GM19463 (cell line): ENCODE measurements around the gene CST6.

ENCODE experiments used
- ATAC-seq: cut with Tn5 transposase; IDR thresholded peaks from one replicate; pipeline ENCODE4 v1.9.1; 2021; ENCODE audit warnings: mild to moderate bottlenecking, moderate library complexity; ENCODE audit not compliant: unreplicated experiment

CST6 gene

GRCh38 chr11:66044757-66045156, 32.9 kb downstream of the CST6 start:
- peak; percentile 17 for ATAC-seq

GRCh38 chr11:66045177-66045639, 33.4 kb downstream of the CST6 start:
- peak; percentile 67 for ATAC-seq

GRCh38 chr11:66046901-66047300, 35.1 kb downstream of the CST6 start:
- ATAC-seq, result no peak

- ATAC-seq, result no peak
Measured at GRCh38 chr11:66047541-66048365, 35.9 kb downstream of the CST6 start.

GRCh38 chr11:66048547-66049323, 36.9 kb downstream of the CST6 start, which contains the start of gene GAL3ST3:
Gene GAL3ST3 (minus strand): TSS chr11:66049161. CDS start chr11:66045415, 3,746 bp downstream.
- no peak for ATAC-seq

- ATAC-seq, result no peak
Measured at GRCh38 chr11:66050581-66051231, 38.9 kb downstream of the CST6 start.

GRCh38 chr11:66051371-66051765, 39.6 kb downstream of the CST6 start:
- no peak for ATAC-seq

GRCh38 chr11:66051766-66052663, 40.2 kb downstream of the CST6 start, which contains the start of gene SF3B2:
Gene SF3B2 (plus strand): TSS chr11:66052364. CDS start chr11:66052385, 21 bp downstream.
- peak; percentile 92 for ATAC-seq

GRCh38 chr11:66052664-66052982, 40.8 kb downstream of the CST6 start:
- no peak for ATAC-seq

- no peak for ATAC-seq
Measured at GRCh38 chr11:66055021-66055420, 43.2 kb downstream of the CST6 start.

GRCh38 chr11:66056501-66056900, 44.7 kb downstream of the CST6 start:
- no peak for ATAC-seq

- ATAC-seq, result no peak
Measured at GRCh38 chr11:66059966-66060680, 48.3 kb downstream of the CST6 start.

GRCh38 chr11:66061268-66061667, 49.5 kb downstream of the CST6 start:
- no peak for ATAC-seq

- ATAC-seq, result no peak
Measured at GRCh38 chr11:66062408-66062807, 50.6 kb downstream of the CST6 start.
